Adrenal gland (tissue), 12 donors: ENCODE measurements around the gene PDE6B. TPM values are rescaled to one million over a fixed set of nuclear protein-coding genes. Genes with fewer than 3 reads are reported as not detected.

Experiments used
- DNase-seq, 7 donors: peaks; one replicate each; pipeline ENCODE4 v3.0.0-alpha.2; 2019 to 2020
- H3K27ac ChIP-seq, 5 donors: fragments of 200-600 bp; sonication (generic) in 4 of 5; 1 replicate in 3 of 5; 2 replicates in 2 of 5; pipeline versions ENCODE4 v1.5.1 to v1.8.0; 2016 to 2020; ENCODE audit warnings: mild to moderate bottlenecking in 1 of 5
- H3K27me3 ChIP-seq: fragments of 200-600 bp; 2 replicates; pipeline ENCODE4 v1.8.0; 2021
- H3K36me3 ChIP-seq, 2 donors: fragments of 200-600 bp; replicated peaks in 1 of 2; 1 replicate in 1 of 2; 2 replicates in 1 of 2; pipeline versions ENCODE4 v1.5.1 to v1.8.0; 2018 to 2022
- H3K4me1 ChIP-seq, 2 donors: fragments of 200-600 bp; replicated peaks in 1 of 2; 1 replicate in 1 of 2; 2 replicates in 1 of 2; pipeline versions ENCODE4 v1.5.1 to v1.8.0; 2018 to 2021
- H3K4me3 ChIP-seq, 4 donors: fragments of 200-600 bp; sonication (generic) in 3 of 4; one replicate each; pipeline ENCODE4 v1.5.1; 2016 to 2018
- H3K9me3 ChIP-seq, 3 donors: fragments of 200-600 bp; sonication (generic) in 1 of 3; replicated peaks in 1 of 3; 1 replicate in 2 of 3; 2 replicates in 1 of 3; pipeline versions ENCODE4 v1.5.1 to v1.8.0; 2016 to 2021
- POLR2A ChIP-seq, 2 donors: fragments of 450-650 bp; IDR thresholded peaks; one replicate each; pipeline ENCODE4 v1.6.1; 2017; ENCODE audit warnings: antibody characterized with exemption in 2 of 2, mild to moderate bottlenecking in 2 of 2, moderate library complexity in 1 of 2
- WGBS, 4 donors: extraction: QIAGEN DNeasy Blood & Tissue Kit in 2 of 4; methylation state at CpG; one replicate each; pipeline versions ENCODE4 v1.1.5 to v1.1.7; 2013 to 2017; 5-methylcytosine and 5-hydroxymethylcytosine counted together
- intact Hi-C, 2 donors: fragments of 100-400 bp; cut with DNase I; formaldehyde crosslinking; loops; one replicate each; pipeline versions ENCODE4 v1.14.1 to v1.15.0; 2022 to 2023
- polyA plus RNA-seq, 3 donors: library from polyadenylated mRNA; stranded (reverse); fragments of 200-250 nt in 2 of 3; fragments of 350-450 nt in 1 of 3; fragmentation: Illumina TruSeq in 1 of 3; extraction: RNeasy Lipid Tissue Mini Kit (QIAGEN cat#74804) in 1 of 3; gene quantifications; one replicate each; pipeline ENCODE4 v1.2.3, GENCODE V29; 2013 to 2014
- total RNA-seq, 9 donors: library from RNA; depleted of rRNA in 4 of 9; stranded (reverse); fragments of >200 nt in 4 of 9; fragments of 120-200 nt in 1 of 9; fragmentation: NEBNext Ultra II Directional in 1 of 9; extraction: Animal tissue kit (Norgen Biotek cat#: 25700) in 1 of 9; gene quantifications; one replicate each; pipeline versions ENCODE4 v1.1.0 to v1.2.4, GENCODE V29; 2013 to 2023
- TF ChIP-seq, protein P1 (sequence below), 6 experiments: fragments of 450-650 bp in 4 of 6; fragments of 200-600 bp in 2 of 6; sonication (generic) in 1 of 6; IDR thresholded peaks; 1 replicate in 5 of 6; 2 replicates in 1 of 6; pipeline versions ENCODE4 v1.5.1 to v1.8.0; 2016 to 2021; ENCODE audit warnings: antibody characterized with exemption in 6 of 6, mild to moderate bottlenecking in 2 of 6, moderate library complexity in 1 of 6
- donor health status: healthy with polysubstance abuse.
- donor health status: Bipolar disorder and iron deficiency.
- donor health status: DM: yes; HTN: yes; CAD: no.
- donor health status: DM: no; HTN: no; CAD: no.
- donor health status: DM: no; HTN: no; CAD: no.
- donor health status: DM: yes; HTN: yes; CAD: no.

Gene PDE6B
- total and polyA plus RNA-seq, 12 donors = 0.68 to 26.6 (median 1.9) TPM; not detected in 2

GRCh38 chr4:708631-708933 is 83.2 kb downstream of the PDE6B start:
- peaks cover 25 to 39% of the 10 kb centered on the region in 2 donors for H3K4me1 ChIP-seq
- no peaks in the 10 kb centered on the region for H3K36me3 ChIP-seq
- intact Hi-C loops = no loop called here
- no peaks in the 10 kb centered on the region for H3K9me3 ChIP-seq
- H3K27ac ChIP-seq = peak overlapping the region in 2 of 5 donors; percentile 32 to 40
- DNase-seq = no peak
- peak overlapping the region in 1 of 4 donors; percentile 39 for H3K4me3 ChIP-seq
- TF ChIP-seq, protein P1, sequence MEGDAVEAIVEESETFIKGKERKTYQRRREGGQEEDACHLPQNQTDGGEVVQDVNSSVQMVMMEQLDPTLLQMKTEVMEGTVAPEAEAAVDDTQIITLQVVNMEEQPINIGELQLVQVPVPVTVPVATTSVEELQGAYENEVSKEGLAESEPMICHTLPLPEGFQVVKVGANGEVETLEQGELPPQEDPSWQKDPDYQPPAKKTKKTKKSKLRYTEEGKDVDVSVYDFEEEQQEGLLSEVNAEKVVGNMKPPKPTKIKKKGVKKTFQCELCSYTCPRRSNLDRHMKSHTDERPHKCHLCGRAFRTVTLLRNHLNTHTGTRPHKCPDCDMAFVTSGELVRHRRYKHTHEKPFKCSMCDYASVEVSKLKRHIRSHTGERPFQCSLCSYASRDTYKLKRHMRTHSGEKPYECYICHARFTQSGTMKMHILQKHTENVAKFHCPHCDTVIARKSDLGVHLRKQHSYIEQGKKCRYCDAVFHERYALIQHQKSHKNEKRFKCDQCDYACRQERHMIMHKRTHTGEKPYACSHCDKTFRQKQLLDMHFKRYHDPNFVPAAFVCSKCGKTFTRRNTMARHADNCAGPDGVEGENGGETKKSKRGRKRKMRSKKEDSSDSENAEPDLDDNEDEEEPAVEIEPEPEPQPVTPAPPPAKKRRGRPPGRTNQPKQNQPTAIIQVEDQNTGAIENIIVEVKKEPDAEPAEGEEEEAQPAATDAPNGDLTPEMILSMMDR (IDR thresholded peaks at IDR 0.05) = no peak
- no peak for TF ChIP-seq POLR2A (IDR thresholded peaks at IDR 0.05)
- 31 to 57% (median 43%) methylated on average over 3 to 6 of the region's 6 CpGs for WGBS, 4 donors
- H3K27me3 ChIP-seq = no peaks in the 10 kb centered on the region

GRCh38 chr4:709348-709747 is 84.0 kb downstream of the PDE6B start:
- peaks cover 25 to 41% of the 10 kb centered on the region in 2 donors for H3K4me1 ChIP-seq
- intact Hi-C loops = no loop called here
- no peak for DNase-seq
- TF ChIP-seq POLR2A (IDR thresholded peaks at IDR 0.05) = no peak
- TF ChIP-seq, protein P1 (IDR thresholded peaks at IDR 0.05) = no peak
- WGBS, 4 donors = 91 to 97% (median 93%) methylated on average over 6 of the region's 6 CpGs
- no peaks in the 10 kb centered on the region for H3K9me3 ChIP-seq
- H3K27me3 ChIP-seq = no peaks in the 10 kb centered on the region
- H3K27ac ChIP-seq = peak overlapping the region in 1 of 5 donors; percentile 38
- no peak overlapping the region for H3K4me3 ChIP-seq
- H3K36me3 ChIP-seq = no peaks in the 10 kb centered on the region

- Histone ChIP-seq H3K4me3 (no peak overlapping the region), H3K36me3 (no peaks in the 10 kb centered on the region), H3K27me3 (no peaks in the 10 kb centered on the region), H3K4me1 (peaks cover 25 to 43% of the 10 kb centered on the region in 2 donors), H3K9me3 (no peaks in the 10 kb centered on the region), H3K27ac (peak overlapping the region in 2 of 5 donors; percentile 38 to 52)
- DNase-seq = no peak
- intact Hi-C loops = no loop called here
- TF ChIP-seq POLR2A (IDR thresholded peaks at IDR 0.05) = no peak
- TF ChIP-seq, protein P1 (IDR thresholded peaks at IDR 0.05) = no peak
- WGBS, 4 donors = 75 to 82% (median 77%) methylated on average over 4 to 9 of the region's 9 CpGs
Measured at GRCh38 chr4:710116-710515, 84.7 kb downstream of the PDE6B start.

GRCh38 chr4:710916-711315 is 85.5 kb downstream of the PDE6B start:
- DNase-seq = no peak
- Histone ChIP-seq H3K36me3 (no peaks in the 10 kb centered on the region), H3K4me3 (no peak overlapping the region), H3K9me3 (no peaks in the 10 kb centered on the region), H3K27me3 (no peaks in the 10 kb centered on the region), H3K4me1 (peaks cover 25 to 43% of the 10 kb centered on the region in 2 donors), H3K27ac (peak overlapping the region in 1 of 5 donors; percentile 17)
- TF ChIP-seq, protein P1 (IDR thresholded peaks at IDR 0.05) = no peak
- TF ChIP-seq POLR2A (IDR thresholded peaks at IDR 0.05) = no peak
- WGBS, 4 donors = 78 to 81% (median 80%) methylated on average over 11 to 13 of the region's 13 CpGs
- intact Hi-C loops = no loop called here
